Smooth muscle cell (in vitro differentiated cells): ENCODE data around the gene BCAT1. TPM values are rescaled to one million over a fixed set of nuclear protein-coding genes. Genes with fewer than 3 reads are reported as not detected.

Source experiments
- DNase-seq: peaks from one replicate; lab custom pipeline; 2025; ENCODE audit not compliant: unreplicated experiment; lab: John Stamatoyannopoulos, UW
- H2AFZ ChIP-seq: fragments of 200-600 bp; sonication (generic); 2 replicates; pipeline ENCODE4 v1.6.0; 2016; ENCODE audit warnings: antibody characterized with exemption, low read depth, mild to moderate bottlenecking
- H3F3A ChIP-seq: fragments of 200-600 bp; sonication (generic); 2 replicates; pipeline ENCODE4 v1.6.0; 2017; ENCODE audit warnings: antibody characterized with exemption, low read depth
- H3K27ac ChIP-seq: fragments of 200-600 bp; sonication (generic); 2 replicates; pipeline ENCODE4 v1.5.1; 2016; ENCODE audit warnings: low read depth, mild to moderate bottlenecking
- H3K27me3 ChIP-seq: fragments of 200-600 bp; sonication (generic); 2 replicates; pipeline ENCODE4 v1.6.1; 2016; ENCODE audit warnings: low read depth, mild to moderate bottlenecking
- H3K36me3 ChIP-seq: fragments of 200-600 bp; sonication (generic); 2 replicates; pipeline ENCODE4 v1.5.1; 2016; ENCODE audit warnings: low read depth
- H3K4me1 ChIP-seq: fragments of 200-600 bp; sonication (generic); 2 replicates; pipeline ENCODE4 v1.5.1; 2016; ENCODE audit warnings: low read depth
- H3K4me2 ChIP-seq: fragments of 200-600 bp; sonication (generic); 2 replicates; pipeline ENCODE4 v1.6.0; 2016; ENCODE audit warnings: mild to moderate bottlenecking
- H3K4me3 ChIP-seq: fragments of 200-600 bp; sonication (generic); 2 replicates; pipeline ENCODE4 v1.5.1; 2016; ENCODE audit warnings: mild to moderate bottlenecking
- H3K79me2 ChIP-seq: fragments of 200-600 bp; sonication (generic); 2 replicates; pipeline ENCODE4 v1.6.0; 2016; ENCODE audit warnings: low read depth, mild to moderate bottlenecking
- H3K9ac ChIP-seq: fragments of 200-600 bp; sonication (generic); 2 replicates; pipeline ENCODE4 v1.6.0; 2016; ENCODE audit warnings: low read depth
- H3K9me3 ChIP-seq: fragments of 200-600 bp; sonication (generic); replicated peaks from 2 replicates; pipeline ENCODE4 v1.5.1; 2016; ENCODE audit warnings: low read depth
- H4K20me1 ChIP-seq: fragments of 200-600 bp; sonication (generic); 2 replicates; pipeline ENCODE4 v1.6.0; 2016; ENCODE audit warnings: low read depth
- CTCF ChIP-seq: fragments of 200-600 bp; sonication (generic); IDR thresholded peaks from 2 replicates; pipeline ENCODE4 v1.5.1; 2017; ENCODE audit warnings: borderline replicate concordance, mild to moderate bottlenecking, antibody characterized with exemption; ENCODE audit not compliant: insufficient read depth, poor library complexity, severe bottlenecking
- WGBS: methylation state at CpG from one replicate; pipeline ENCODE4 v1.1.7; 2016; ENCODE audit warnings: low lambda C conversion rate; 5-methylcytosine and 5-hydroxymethylcytosine counted together
- polyA plus RNA-seq: library from polyadenylated mRNA; unstranded; fragments of >200 nt; fragmentation: Nextera tagmentation; extraction: Ambion mirVana; gene quantifications from 2 replicates; pipeline ENCODE4 v1.2.1, GENCODE V29; 2016
- total RNA-seq: library from RNA; depleted of rRNA; stranded (reverse); fragments of >200 nt; gene quantifications from 2 replicates; pipeline ENCODE4 v1.2.3, GENCODE V29; 2014

Gene BCAT1
- total and polyA plus RNA-seq, 2 experiments from 2014 or later: 78.2 to 174 TPM

GRCh38 chr12:24777359-24777758 lies 171.5 kb downstream of the BCAT1 start:
- Histone ChIP-seq H3K9ac (no peak overlapping the region), H3K27ac (peak overlapping the region; percentile 70), H2AFZ (no peak overlapping the region), H3K9me3 (no peaks in the 10 kb centered on the region), H3K79me2 (no peaks in the 10 kb centered on the region), H3K4me2 (peak overlapping the region; percentile 41), H4K20me1 (no peaks in the 10 kb centered on the region), H3K27me3 (no peaks in the 10 kb centered on the region), H3K36me3 (no peaks in the 10 kb centered on the region), H3K4me1 (peaks cover 27% of the 10 kb centered on the region), H3F3A (peaks cover 4% of the 10 kb centered on the region), H3K4me3 (no peak overlapping the region)
- 93% methylated on average over 8 of the region's 8 CpGs for WGBS
- no peak for DNase-seq
- TF ChIP-seq CTCF: no peak

- H4K20me1 ChIP-seq: no peaks in the 10 kb centered on the region
- H3K9ac ChIP-seq: no peak overlapping the region
- H3K27ac ChIP-seq: peak overlapping the region; percentile 70
- no peaks in the 10 kb centered on the region for H3K9me3 ChIP-seq
- no peaks in the 10 kb centered on the region for H3K27me3 ChIP-seq
- H3K4me2 ChIP-seq: no peak overlapping the region
- peaks cover 27% of the 10 kb centered on the region for H3K4me1 ChIP-seq
- H3F3A ChIP-seq: peaks cover 4% of the 10 kb centered on the region
- no peak overlapping the region for H3K4me3 ChIP-seq
- no peaks in the 10 kb centered on the region for H3K79me2 ChIP-seq
- no peak for TF ChIP-seq CTCF
- no peak for DNase-seq
- H3K36me3 ChIP-seq: no peaks in the 10 kb centered on the region
- no peak overlapping the region for H2AFZ ChIP-seq
- WGBS: 53% methylated on average over 2 of the region's 2 CpGs
Observed at GRCh38 chr12:24776861-24777260, 172.0 kb downstream of the BCAT1 start.

GRCh38 chr12:24775073-24775472 lies 173.8 kb downstream of the BCAT1 start:
- no peak for TF ChIP-seq CTCF

GRCh38 chr12:24773996-24774395 lies 174.9 kb downstream of the BCAT1 start:
- Histone ChIP-seq H3K4me3 (no peak overlapping the region), H3F3A (peaks cover 4% of the 10 kb centered on the region), H3K27ac (peak overlapping the region; percentile 84), H2AFZ (no peak overlapping the region), H4K20me1 (no peaks in the 10 kb centered on the region), H3K4me1 (peaks cover 27% of the 10 kb centered on the region), H3K9me3 (no peaks in the 10 kb centered on the region), H3K79me2 (no peaks in the 10 kb centered on the region), H3K9ac (no peak overlapping the region), H3K27me3 (no peaks in the 10 kb centered on the region), H3K4me2 (peak overlapping the region; percentile 59), H3K36me3 (no peaks in the 10 kb centered on the region)
- WGBS: 17% methylated on average over 3 of the region's 3 CpGs
- no peak for TF ChIP-seq CTCF
- no peak for DNase-seq

More at GRCh38 chr12:24775073-24775472, 173.8 kb downstream of the BCAT1 start:
- Histone ChIP-seq H3K4me1 (peaks cover 27% of the 10 kb centered on the region), H2AFZ (no peak overlapping the region), H3K9ac (no peak overlapping the region), H3K27me3 (no peaks in the 10 kb centered on the region), H3K4me3 (no peak overlapping the region), H3K9me3 (no peaks in the 10 kb centered on the region), H3K36me3 (no peaks in the 10 kb centered on the region), H3F3A (peaks cover 4% of the 10 kb centered on the region), H3K27ac (peak overlapping the region; percentile 84), H4K20me1 (no peaks in the 10 kb centered on the region), H3K4me2 (no peak overlapping the region), H3K79me2 (no peaks in the 10 kb centered on the region)
- 89% methylated on average over 5 of the region's 5 CpGs for WGBS
- no peak for DNase-seq
